Mammary microvascular endothelial cell (primary cell): Measurements from ENCODE around the gene SERPINA9. TPM values are rescaled to one million over a fixed set of nuclear protein-coding genes. Genes with fewer than 3 reads are reported as not detected.

Experiments used
- total RNA-seq: library from RNA; depleted of rRNA; stranded (reverse); fragments of >200 nt; gene quantifications from 2 replicates; pipeline ENCODE4 v1.2.3, GENCODE V29; 2015

SERPINA9 gene, protein sequence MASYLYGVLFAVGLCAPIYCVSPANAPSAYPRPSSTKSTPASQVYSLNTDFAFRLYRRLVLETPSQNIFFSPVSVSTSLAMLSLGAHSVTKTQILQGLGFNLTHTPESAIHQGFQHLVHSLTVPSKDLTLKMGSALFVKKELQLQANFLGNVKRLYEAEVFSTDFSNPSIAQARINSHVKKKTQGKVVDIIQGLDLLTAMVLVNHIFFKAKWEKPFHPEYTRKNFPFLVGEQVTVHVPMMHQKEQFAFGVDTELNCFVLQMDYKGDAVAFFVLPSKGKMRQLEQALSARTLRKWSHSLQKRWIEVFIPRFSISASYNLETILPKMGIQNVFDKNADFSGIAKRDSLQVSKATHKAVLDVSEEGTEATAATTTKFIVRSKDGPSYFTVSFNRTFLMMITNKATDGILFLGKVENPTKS
- total RNA-seq: not detected in 2 replicates

GRCh38 chr14:94476023-94476422, at the start of gene SERPINA9:
SERPINA9 (minus strand) TSS chr14:94476197; CDS start chr14:94469840, 6,357 bp downstream.

GRCh38 chr14:94509356-94509755, 33.4 kb upstream of the SERPINA9 start, which contains the start of gene SERPINA12:
SERPINA12 (minus strand) TSS chr14:94509469; CDS start chr14:94498397, 11,072 bp downstream.

Other genes with a start within 250 kb of the SERPINA9 start
- gene SERPINA10, start 182.9 kb downstream of the SERPINA9 start, total RNA-seq: not detected in 2 replicates
- not detected in 2 replicates for gene SERPINA6, start 152.9 kb downstream of the SERPINA9 start, total RNA-seq
- gene SERPINA2, start 109.5 kb downstream of the SERPINA9 start, total RNA-seq: not detected in 2 replicates
- gene SERPINA1, start 87.6 kb downstream of the SERPINA9 start, total RNA-seq: not detected in 2 replicates
- not detected in 2 replicates for gene SERPINA11, start 23.4 kb downstream of the SERPINA9 start, total RNA-seq
- gene SERPINA12, start 33.3 kb upstream of the SERPINA9 start, total RNA-seq: not detected in 2 replicates
- gene SERPINA4, start 85.2 kb upstream of the SERPINA9 start, total RNA-seq: not detected in 2 replicates
- 0.15 TPM in 1 of 2 replicates, not detected in the other for gene SERPINA5, start 105.2 kb upstream of the SERPINA9 start, total RNA-seq
- gene SERPINA3, start 136.2 kb upstream of the SERPINA9 start, total RNA-seq: not detected in 2 replicates